ENCODE results near the gene SHD. TPM values are rescaled to one million over a fixed set of nuclear protein-coding genes. Genes with fewer than 3 reads are reported as not detected.

SHD gene
- total and polyA plus RNA-seq, 9 of the 15 experiments (the other 6 are each of a cell fraction or from before 2014, with no cell fraction given): 0.05 to 0.62 (median 0.15) TPM; not detected in 5

- TF ChIP-seq ZBTB40 (IDR thresholded peaks at IDR 0.05) (peak; percentile 60; the same call in 1 of the 2 replicates), ZBTB40 (CRISPR knock-in tag; IDR thresholded peaks at IDR 0.05) (no peak), SRF (CRISPR knock-in tag; IDR thresholded peaks at IDR 0.05) (peak in 1 of 2 experiments; percentile 23; a peak in 1 of 4 replicates), E2F1 (CRISPR knock-in tag; IDR thresholded peaks at IDR 0.05) (no peak), ETV5 (CRISPR knock-in tag; IDR thresholded peaks at IDR 0.05; ENCODE audit: low read depth) (peak; percentile 58; the same call in 1 of the 2 replicates), USF1 (CRISPR knock-in tag; IDR thresholded peaks at IDR 0.05) (peak; percentile 52; the same call in 1 of the 2 replicates), ZBTB7A (IDR thresholded peaks at IDR 0.05; ENCODE audit: borderline replicate concordance, control insufficient read depth, low read depth, low read length) (peak; percentile 51; the same call in 1 of the 2 replicates), HDAC8 (tag; IDR thresholded peaks at IDR 0.05) (no peak), TFAP4 (CRISPR knock-in tag; IDR thresholded peaks at IDR 0.05; ENCODE audit: borderline replicate concordance) (peak; percentile 69; the same call in 1 of the 2 replicates), IRF1 (CRISPR knock-in tag; IDR thresholded peaks at IDR 0.05; ENCODE audit: borderline replicate concordance) (no peak), RAD21 (CRISPR knock-in tag; conservative IDR thresholded peaks at IDR 0.05 in 1 of 2, IDR thresholded peaks at IDR 0.05 in 1 of 2) (peak in 1 of 2 experiments; percentile 14; a peak in 1 of 4 replicates)
Measured at GRCh38 chr19:4310247-4311121, 31.4 kb downstream of the SHD start (continued).
